Ishikawa (cell line): Measurements from ENCODE around the gene TIMP3.

ENCODE experiments used
- CEBPB ChIP-seq: IDR thresholded peaks from 2 replicates; pipeline ENCODE4 v1.6.1; 2012
- CREB1 ChIP-seq: IDR thresholded peaks from 2 replicates; pipeline ENCODE4 v1.6.1; 2012; ENCODE audit warnings: low read depth
- EP300 ChIP-seq: IDR thresholded peaks from 2 replicates; pipeline ENCODE4 v1.6.1; 2012; ENCODE audit warnings: borderline replicate concordance
- NFIC ChIP-seq: IDR thresholded peaks from 2 replicates; pipeline ENCODE4 v1.6.1; 2012
- RAD21 ChIP-seq: IDR thresholded peaks from 2 replicates; pipeline ENCODE4 v1.6.1; 2012; ENCODE audit warnings: low read depth
- TAF1 ChIP-seq: IDR thresholded peaks from 2 replicates; pipeline ENCODE4 v1.6.1; 2012; ENCODE audit warnings: low read depth, mild to moderate bottlenecking
- TF ChIP-seq, protein P1 (sequence below): IDR thresholded peaks from 2 replicates; pipeline ENCODE4 v1.6.1; 2012
- TF ChIP-seq, protein P2 (sequence below): IDR thresholded peaks from 2 replicates; pipeline ENCODE4 v1.6.1; 2012; ENCODE audit warnings: low read depth, mild to moderate bottlenecking

DNA sequence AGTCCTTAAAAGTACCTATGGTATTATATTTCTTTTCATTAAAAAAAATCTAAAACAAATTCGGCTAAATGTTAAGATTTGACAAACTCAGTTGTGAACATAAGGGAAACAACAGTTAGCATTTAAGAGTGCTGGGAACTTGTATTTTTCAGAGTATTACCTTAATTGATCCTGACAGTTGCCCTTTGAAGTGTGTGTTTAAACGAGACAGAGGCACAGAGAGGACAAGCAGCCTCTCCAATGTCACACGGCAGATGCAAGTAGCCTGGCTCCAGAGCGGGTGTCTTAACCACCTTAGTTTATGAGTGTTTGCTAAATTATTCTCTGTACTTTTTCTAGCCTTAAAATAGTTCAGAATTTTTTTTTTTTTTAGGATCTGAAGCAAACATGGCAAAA, 80.9 kb downstream of the TIMP3 start:
- TF ChIP-seq NFIC, result no peak
- no peak for TF ChIP-seq RAD21
- TF ChIP-seq CEBPB, result no peak
- no peak for TF ChIP-seq TAF1
- TF ChIP-seq EP300, result no peak
- TF ChIP-seq, protein P1, sequence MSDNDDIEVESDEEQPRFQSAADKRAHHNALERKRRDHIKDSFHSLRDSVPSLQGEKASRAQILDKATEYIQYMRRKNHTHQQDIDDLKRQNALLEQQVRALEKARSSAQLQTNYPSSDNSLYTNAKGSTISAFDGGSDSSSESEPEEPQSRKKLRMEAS, result no peak
- TF ChIP-seq CREB1, result no peak
- TF ChIP-seq, protein P2, sequence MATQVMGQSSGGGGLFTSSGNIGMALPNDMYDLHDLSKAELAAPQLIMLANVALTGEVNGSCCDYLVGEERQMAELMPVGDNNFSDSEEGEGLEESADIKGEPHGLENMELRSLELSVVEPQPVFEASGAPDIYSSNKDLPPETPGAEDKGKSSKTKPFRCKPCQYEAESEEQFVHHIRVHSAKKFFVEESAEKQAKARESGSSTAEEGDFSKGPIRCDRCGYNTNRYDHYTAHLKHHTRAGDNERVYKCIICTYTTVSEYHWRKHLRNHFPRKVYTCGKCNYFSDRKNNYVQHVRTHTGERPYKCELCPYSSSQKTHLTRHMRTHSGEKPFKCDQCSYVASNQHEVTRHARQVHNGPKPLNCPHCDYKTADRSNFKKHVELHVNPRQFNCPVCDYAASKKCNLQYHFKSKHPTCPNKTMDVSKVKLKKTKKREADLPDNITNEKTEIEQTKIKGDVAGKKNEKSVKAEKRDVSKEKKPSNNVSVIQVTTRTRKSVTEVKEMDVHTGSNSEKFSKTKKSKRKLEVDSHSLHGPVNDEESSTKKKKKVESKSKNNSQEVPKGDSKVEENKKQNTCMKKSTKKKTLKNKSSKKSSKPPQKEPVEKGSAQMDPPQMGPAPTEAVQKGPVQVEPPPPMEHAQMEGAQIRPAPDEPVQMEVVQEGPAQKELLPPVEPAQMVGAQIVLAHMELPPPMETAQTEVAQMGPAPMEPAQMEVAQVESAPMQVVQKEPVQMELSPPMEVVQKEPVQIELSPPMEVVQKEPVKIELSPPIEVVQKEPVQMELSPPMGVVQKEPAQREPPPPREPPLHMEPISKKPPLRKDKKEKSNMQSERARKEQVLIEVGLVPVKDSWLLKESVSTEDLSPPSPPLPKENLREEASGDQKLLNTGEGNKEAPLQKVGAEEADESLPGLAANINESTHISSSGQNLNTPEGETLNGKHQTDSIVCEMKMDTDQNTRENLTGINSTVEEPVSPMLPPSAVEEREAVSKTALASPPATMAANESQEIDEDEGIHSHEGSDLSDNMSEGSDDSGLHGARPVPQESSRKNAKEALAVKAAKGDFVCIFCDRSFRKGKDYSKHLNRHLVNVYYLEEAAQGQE, result no peak
